K562 (cell line): ENCODE measurements around the gene WDR81. TPM values are rescaled to one million over a fixed set of nuclear protein-coding genes. Genes with fewer than 3 reads are reported as not detected.

Experiments used
- BCOR ChIP-seq: fragments of 450-650 bp; IDR thresholded peaks from 2 replicates; pipeline ENCODE4 v1.6.1; 2016
- CBFA2T2 ChIP-seq: fragments of 450-650 bp; conservative IDR thresholded peaks from 2 replicates; pipeline ENCODE4 v1.6.1; 2017; ENCODE audit warnings: mild to moderate bottlenecking
- CC2D1A ChIP-seq: fragments of 450-650 bp; IDR thresholded peaks from 2 replicates; pipeline ENCODE4 v1.6.1; 2017; ENCODE audit warnings: mild to moderate bottlenecking
- CREB5 ChIP-seq: fragments of 250-450 bp; sonication (Bioruptor Pico); IDR thresholded peaks from 2 replicates; pipeline ENCODE4 v1.5.0; 2020; ENCODE audit warnings: mild to moderate bottlenecking
- CTBP1 ChIP-seq: fragments of 450-650 bp; IDR thresholded peaks from 2 replicates; pipeline ENCODE4 v1.6.1; 2016; ENCODE audit warnings: borderline replicate concordance
- FOXP1 ChIP-seq: sonication (generic); formaldehyde crosslinking; IDR thresholded peaks from 2 replicates; pipeline ENCODE4 v1.8.0; 2022; ENCODE audit warnings: mild to moderate bottlenecking, missing genetic modification reagents
- HEY1 ChIP-seq: fragments of 250-450 bp; sonication (Bioruptor Pico); IDR thresholded peaks from 2 replicates; pipeline ENCODE4 v1.5.0; 2020; ENCODE audit warnings: mild to moderate bottlenecking, moderate library complexity, borderline replicate concordance
- REST ChIP-seq, 2 experiments: fragments of 450-650 bp; formaldehyde crosslinking in 1 of 2; IDR thresholded peaks; 2 replicates each; pipeline versions ENCODE4 v1.4.0 to v1.6.1; 2014 to 2020; ENCODE audit warnings: mild to moderate bottlenecking in 2 of 2, borderline replicate concordance in 1 of 2, low read depth in 1 of 2
- STAT6 ChIP-seq: sonication (generic); formaldehyde crosslinking; IDR thresholded peaks from 2 replicates; pipeline ENCODE4 v1.8.1; 2023; ENCODE audit warnings: mild to moderate bottlenecking, missing genetic modification reagents
- VEZF1 ChIP-seq: fragments of 200-800 bp; sonication (Bioruptor generic); IDR thresholded peaks from 2 replicates; pipeline ENCODE4 v1.6.1; 2017; ENCODE audit warnings: missing genetic modification characterization, missing compliant biosample characterization
- ZBTB5 ChIP-seq: fragments of 450-650 bp; IDR thresholded peaks from 2 replicates; pipeline ENCODE4 v1.6.1; 2017; ENCODE audit warnings: antibody characterized with exemption
- ZBTB8A ChIP-seq: fragments of 450-650 bp; IDR thresholded peaks from 2 replicates; pipeline ENCODE4 v1.6.1; 2018; ENCODE audit warnings: mild to moderate bottlenecking, moderate library complexity; ENCODE audit not compliant: partially characterized antibody
- polyA plus RNA-seq, 8 experiments: library from polyadenylated mRNA; depleted of rRNA in 4 of 8; stranded (reverse) in 5 of 8; unstranded in 3 of 8; fragments of >200 nt; fragmentation: Nextera tagmentation in 2 of 8; fragmentation: Illumina TruSeq in 1 of 8; extraction: Ambion mirVana in 2 of 8; extraction: Trizol in 1 of 8; gene quantifications; 2 replicates each; pipeline versions ENCODE4 v1.2.1 to v1.2.3, GENCODE V29; 2011 to 2014; ENCODE audit warnings: inconsistent platforms in 1 of 8, missing spikeins in 1 of 8
- total RNA-seq, 7 experiments: library from RNA; depleted of rRNA in 6 of 7; stranded (reverse); fragments of >200 nt in 6 of 7; fragmentation: Illumina TruSeq in 2 of 7; extraction: Trizol in 2 of 7; gene quantifications; 2 replicates each; pipeline versions ENCODE4 v1.2.1 to v1.2.3, GENCODE V29; 2011 to 2021; ENCODE audit warnings: low replicate concordance in 1 of 7

Gene WDR81
- total and polyA plus RNA-seq, 9 of the 15 experiments (the other 6 are each of a cell fraction or from before 2014, with no cell fraction given) = 0.01 to 17.1 (median 3.3) TPM

- TF ChIP-seq ZBTB5 (no peak), CC2D1A (no peak), BCOR (peak; percentile 82), VEZF1 (CRISPR knock-in tag) (no peak), ZBTB8A (no peak), CTBP1 (no peak), REST (IDR thresholded peaks at IDR 0.05; ENCODE audit: borderline replicate concordance) (peak; percentile 66), REST (CRISPR knock-in tag; IDR thresholded peaks at IDR 0.05; ENCODE audit: low read depth) (no peak), HEY1 (CRISPR knock-in tag) (no peak), CREB5 (CRISPR knock-in tag) (no peak), FOXP1 (no peak), CBFA2T2 (no peak), STAT6 (CRISPR knock-in tag) (no peak)
These were observed 3.6 kb upstream of the WDR81 start (continued) for GRCh38 chr17:1720856-1721386.
